Gastroesophageal sphincter (tissue), 4 donors: ENCODE data around the gene FADS3. TPM values are rescaled to one million over a fixed set of nuclear protein-coding genes. Genes with fewer than 3 reads are reported as not detected.

Experiments used
- ATAC-seq: fragments of 150-250 bp; one replicate; pipeline ENCODE4 v1.9.1; 2016; ENCODE audit warnings: mild to moderate bottlenecking, moderate library complexity
- H3K27ac ChIP-seq, 4 donors: fragments of 200-600 bp; sonication (generic) in 3 of 4; 1 replicate in 3 of 4; 2 replicates in 1 of 4; pipeline ENCODE4 v1.5.1; 2016 to 2019
- H3K27me3 ChIP-seq: fragments of 200-600 bp; sonication (generic); one replicate; pipeline ENCODE4 v1.5.1; 2019
- H3K36me3 ChIP-seq, 2 donors: fragments of 200-600 bp; sonication (generic); one replicate each; pipeline ENCODE4 v1.5.1; 2019; ENCODE audit warnings: control low read depth in 1 of 2
- H3K4me1 ChIP-seq, 3 donors: fragments of 200-600 bp; sonication (generic); 1 replicate in 2 of 3; 2 replicates in 1 of 3; pipeline ENCODE4 v1.5.1; 2016 to 2019; ENCODE audit warnings: control low read depth in 2 of 3
- H3K4me3 ChIP-seq, 2 donors: fragments of 200-600 bp; sonication (generic); one replicate each; pipeline ENCODE4 v1.5.1; 2019; ENCODE audit warnings: mild to moderate bottlenecking in 1 of 2, moderate library complexity in 1 of 2
- H3K9me3 ChIP-seq, 3 donors: fragments of 200-600 bp; sonication (generic); one replicate each; pipeline ENCODE4 v1.5.1; 2017 to 2019; ENCODE audit warnings: control low read depth in 2 of 3
- EP300 ChIP-seq: sonication (generic); formaldehyde crosslinking; IDR thresholded peaks from one replicate; pipeline ENCODE4 v1.6.1; 2017; ENCODE audit warnings: antibody characterized with exemption, mild to moderate bottlenecking
- POLR2A ChIP-seq, 2 donors: fragments of 450-650 bp; IDR thresholded peaks; one replicate each; pipeline ENCODE4 v1.6.1; 2017; ENCODE audit warnings: antibody characterized with exemption in 2 of 2, mild to moderate bottlenecking in 2 of 2, moderate library complexity in 1 of 2
- POLR2AphosphoS5 ChIP-seq: sonication (generic); formaldehyde crosslinking; IDR thresholded peaks from one replicate; pipeline ENCODE4 v1.6.1; 2017; ENCODE audit warnings: antibody characterized with exemption
- WGBS, 2 donors: methylation state at CpG; one replicate each; pipeline ENCODE4 v1.1.5; 2018; ENCODE audit warnings: low coverage in 1 of 2; 5-methylcytosine and 5-hydroxymethylcytosine counted together
- total RNA-seq, 4 donors: library from RNA; depleted of rRNA; stranded (reverse); fragments of >200 nt; gene quantifications; one replicate each; pipeline ENCODE4 v1.1.0, GENCODE V29; 2016
- TF ChIP-seq, protein P1 (sequence below), 4 experiments: fragments of 200-600 bp in 2 of 4; fragments of 450-650 bp in 2 of 4; sonication (generic) in 1 of 4; IDR thresholded peaks; one replicate each; pipeline ENCODE4 v1.5.1; 2017 to 2019; ENCODE audit warnings: antibody characterized with exemption in 4 of 4, mild to moderate bottlenecking in 2 of 4, moderate library complexity in 2 of 4

The FADS3 gene
- total RNA-seq, 4 donors from 2014 or later = 41.6 to 81.6 (median 60.5) TPM

DNA sequence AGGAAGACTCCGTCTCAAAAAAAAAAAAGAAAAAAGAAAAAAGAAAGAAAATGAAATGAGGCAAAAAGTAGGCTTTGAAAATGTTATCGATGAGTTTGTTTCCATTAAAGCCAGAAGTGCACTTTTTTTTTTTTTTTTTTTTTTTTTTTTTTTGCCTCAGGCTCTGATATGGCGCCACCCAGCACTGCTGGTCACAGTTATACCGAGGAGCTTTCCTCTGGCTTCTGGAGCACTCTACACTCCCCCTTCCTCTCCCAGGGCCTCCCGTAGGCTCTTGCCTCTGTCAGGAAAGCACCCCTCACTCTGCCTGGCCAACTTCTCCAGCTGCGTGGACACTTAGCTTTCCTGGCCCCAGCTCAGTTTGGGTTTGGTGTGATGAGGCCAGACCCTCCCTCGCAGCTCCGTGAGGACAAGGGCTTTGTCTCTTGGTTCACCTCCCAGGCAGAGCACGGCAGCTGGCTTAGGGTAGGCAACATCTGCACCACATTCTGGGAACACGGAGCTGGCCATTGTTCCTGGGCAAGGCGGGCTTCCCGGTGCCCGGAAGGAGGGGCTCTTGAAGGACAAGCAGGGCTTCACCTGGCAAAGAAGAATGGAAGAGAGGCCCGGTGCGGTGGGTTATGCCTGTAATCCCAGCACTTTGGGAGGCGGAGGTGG is 46.3 kb downstream of the FADS3 start:
- Histone ChIP-seq H3K36me3 (peaks cover 0 to 96% of the 10 kb centered on the region in 2 donors), H3K27ac (no peak overlapping the region), H3K27me3 (no peaks in the 10 kb centered on the region), H3K9me3 (no peaks in the 10 kb centered on the region), H3K4me3 (no peak overlapping the region), H3K4me1 (no peaks in the 10 kb centered on the region)
- no peak for ATAC-seq
- 59 to 70% methylated on average over 3 to 7 of the region's 16 CpGs for WGBS, 2 donors
- no peak for TF ChIP-seq EP300
- no peak for TF ChIP-seq POLR2AphosphoS5
- no peak for TF ChIP-seq POLR2A (IDR thresholded peaks at IDR 0.05)
- TF ChIP-seq, protein P1, sequence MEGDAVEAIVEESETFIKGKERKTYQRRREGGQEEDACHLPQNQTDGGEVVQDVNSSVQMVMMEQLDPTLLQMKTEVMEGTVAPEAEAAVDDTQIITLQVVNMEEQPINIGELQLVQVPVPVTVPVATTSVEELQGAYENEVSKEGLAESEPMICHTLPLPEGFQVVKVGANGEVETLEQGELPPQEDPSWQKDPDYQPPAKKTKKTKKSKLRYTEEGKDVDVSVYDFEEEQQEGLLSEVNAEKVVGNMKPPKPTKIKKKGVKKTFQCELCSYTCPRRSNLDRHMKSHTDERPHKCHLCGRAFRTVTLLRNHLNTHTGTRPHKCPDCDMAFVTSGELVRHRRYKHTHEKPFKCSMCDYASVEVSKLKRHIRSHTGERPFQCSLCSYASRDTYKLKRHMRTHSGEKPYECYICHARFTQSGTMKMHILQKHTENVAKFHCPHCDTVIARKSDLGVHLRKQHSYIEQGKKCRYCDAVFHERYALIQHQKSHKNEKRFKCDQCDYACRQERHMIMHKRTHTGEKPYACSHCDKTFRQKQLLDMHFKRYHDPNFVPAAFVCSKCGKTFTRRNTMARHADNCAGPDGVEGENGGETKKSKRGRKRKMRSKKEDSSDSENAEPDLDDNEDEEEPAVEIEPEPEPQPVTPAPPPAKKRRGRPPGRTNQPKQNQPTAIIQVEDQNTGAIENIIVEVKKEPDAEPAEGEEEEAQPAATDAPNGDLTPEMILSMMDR (IDR thresholded peaks at IDR 0.05) = no peak

DNA sequence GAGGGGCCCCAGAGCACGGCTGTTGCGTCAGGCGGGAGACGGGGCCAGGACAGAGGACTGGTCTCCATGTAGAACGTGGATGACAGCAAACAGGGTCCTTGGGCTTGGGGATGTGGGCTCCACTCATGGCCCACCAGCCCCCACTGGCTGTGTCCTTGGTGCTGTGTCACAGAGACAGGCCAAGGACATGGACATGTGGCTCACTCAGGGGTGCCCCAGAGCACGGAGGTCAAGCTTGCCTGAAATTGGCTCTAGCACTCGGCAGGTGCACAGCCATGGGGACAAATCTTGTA is 48.9 kb downstream of the FADS3 start:
- no CpG with 5 or more reads among the region's 7 CpGs for WGBS, 2 donors
- peaks cover 0 to 96% of the 10 kb centered on the region in 2 donors for H3K36me3 ChIP-seq
- H3K27ac ChIP-seq = no peak overlapping the region
- H3K27me3 ChIP-seq = no peaks in the 10 kb centered on the region
- H3K9me3 ChIP-seq = no peaks in the 10 kb centered on the region
- TF ChIP-seq POLR2AphosphoS5 (no peak), EP300 (no peak), POLR2A (IDR thresholded peaks at IDR 0.05) (no peak)
- TF ChIP-seq, protein P1 (IDR thresholded peaks at IDR 0.05) = no peak
- no peak for ATAC-seq
- no peaks in the 10 kb centered on the region for H3K4me1 ChIP-seq
- no peak overlapping the region for H3K4me3 ChIP-seq

DNA sequence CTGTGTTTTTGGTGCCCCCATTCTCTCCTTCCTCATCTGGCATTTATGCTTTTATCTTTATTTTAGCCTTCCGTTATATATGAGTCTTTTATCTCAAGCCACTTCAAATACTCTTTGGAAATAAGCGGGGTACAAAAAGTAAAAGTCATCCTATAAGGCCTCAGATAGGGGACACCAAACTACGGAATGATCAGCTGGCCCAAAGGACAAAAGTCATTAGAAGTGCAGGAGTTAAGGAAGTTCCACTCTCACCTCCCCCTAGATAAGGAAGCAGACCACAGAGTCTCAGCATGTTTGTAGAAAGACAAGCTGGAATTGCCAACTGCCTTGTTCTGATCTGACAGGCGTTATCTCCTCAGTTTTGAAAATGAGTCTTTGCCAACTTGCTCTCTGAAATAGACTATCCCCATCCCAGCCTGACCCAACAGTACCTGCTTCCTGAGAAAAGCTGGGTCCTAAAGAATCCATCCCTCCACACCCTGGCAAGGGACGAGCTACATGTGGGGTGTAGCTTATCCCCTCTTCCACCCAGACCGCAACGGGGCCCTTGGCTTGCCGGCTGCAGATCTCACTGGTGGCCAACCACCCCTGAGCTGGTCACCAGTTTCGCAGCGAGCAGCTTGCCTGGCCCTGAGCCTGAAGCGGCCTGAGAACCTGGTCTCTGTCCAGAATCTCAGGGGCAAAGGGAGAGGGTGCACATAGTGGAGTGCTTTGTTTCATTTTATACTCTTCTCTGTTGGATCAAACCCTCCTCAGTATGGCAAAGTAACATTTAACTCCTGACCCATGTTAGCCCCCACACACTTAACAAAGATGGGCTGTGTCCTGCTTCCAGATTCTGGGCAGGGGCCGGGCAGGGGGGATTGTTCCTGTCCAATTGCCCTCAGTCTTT is 49.5 kb downstream of the FADS3 start:
- TF ChIP-seq, protein P1 (IDR thresholded peaks at IDR 0.05) = no peak
- WGBS, 2 donors = 89 to 95% methylated on average over 2 to 3 of the region's 12 CpGs
- no peak for ATAC-seq
- no peak overlapping the region for H3K4me3 ChIP-seq
- no peaks in the 10 kb centered on the region for H3K9me3 ChIP-seq
- H3K4me1 ChIP-seq = no peaks in the 10 kb centered on the region
- H3K27ac ChIP-seq = no peak overlapping the region
- H3K27me3 ChIP-seq = no peaks in the 10 kb centered on the region
- H3K36me3 ChIP-seq = peaks cover 0 to 92% of the 10 kb centered on the region in 2 donors

DNA sequence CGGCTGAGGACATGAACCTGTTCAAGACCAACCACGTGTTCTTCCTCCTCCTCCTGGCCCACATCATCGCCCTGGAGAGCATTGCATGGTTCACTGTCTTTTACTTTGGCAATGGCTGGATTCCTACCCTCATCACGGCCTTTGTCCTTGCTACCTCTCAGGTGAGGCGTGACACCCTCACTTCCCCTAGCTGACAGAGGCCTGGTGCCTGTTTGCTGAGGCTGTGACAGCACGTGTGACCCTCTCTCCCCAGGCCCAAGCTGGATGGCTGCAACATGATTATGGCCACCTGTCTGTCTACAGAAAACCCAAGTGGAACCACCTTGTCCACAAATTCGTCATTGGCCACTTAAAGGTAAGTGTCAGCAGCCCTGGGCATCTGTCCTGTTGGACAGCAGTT is 51.0 kb downstream of the FADS3 start:
- Histone ChIP-seq H3K27me3 (no peaks in the 10 kb centered on the region), H3K4me1 (peaks cover 0 to 8% (median 0%) of the 10 kb centered on the region in 3 donors), H3K36me3 (peaks cover 0 to 78% of the 10 kb centered on the region in 2 donors), H3K27ac (no peak overlapping the region), H3K4me3 (no peak overlapping the region), H3K9me3 (no peaks in the 10 kb centered on the region)
- ATAC-seq = no peak
- no peak for TF ChIP-seq POLR2A (IDR thresholded peaks at IDR 0.05)
- no peak for TF ChIP-seq EP300
- no peak for TF ChIP-seq POLR2AphosphoS5
- TF ChIP-seq, protein P1 (IDR thresholded peaks at IDR 0.05) = no peak
- 89 to 95% methylated on average over 4 to 7 of the region's 7 CpGs for WGBS, 2 donors

DNA sequence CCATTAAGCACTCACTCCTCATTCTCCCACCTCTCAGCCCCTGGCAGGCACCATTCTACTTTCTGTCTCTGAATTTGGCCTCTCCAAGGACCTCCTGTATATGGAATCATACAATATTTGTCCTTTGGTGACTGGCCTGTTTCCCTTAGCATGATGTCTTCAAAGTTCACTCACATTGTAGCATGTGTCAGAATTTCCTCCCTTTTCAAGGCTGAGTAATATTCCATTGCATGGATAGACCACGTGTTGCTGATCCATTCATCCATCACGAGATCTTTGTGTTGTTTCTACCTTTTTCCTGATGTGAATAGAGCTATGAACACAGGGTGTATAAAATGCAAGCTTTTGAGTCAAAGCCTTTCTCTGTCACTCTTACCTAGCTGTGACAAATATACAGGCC is 51.6 kb downstream of the FADS3 start:
- TF ChIP-seq POLR2A (IDR thresholded peaks at IDR 0.05) (no peak), POLR2AphosphoS5 (no peak), EP300 (no peak)
- TF ChIP-seq, protein P1 (IDR thresholded peaks at IDR 0.05) = no peak
- H3K27me3 ChIP-seq = no peaks in the 10 kb centered on the region
- no peak overlapping the region for H3K4me3 ChIP-seq
- H3K4me1 ChIP-seq = peaks cover 0 to 15% (median 4%) of the 10 kb centered on the region in 3 donors
- H3K27ac ChIP-seq = no peak overlapping the region
- no peaks in the 10 kb centered on the region for H3K9me3 ChIP-seq
- H3K36me3 ChIP-seq = peaks cover 0 to 72% of the 10 kb centered on the region in 2 donors
- 83 to 100% methylated on average over 2 of the region's 2 CpGs for WGBS, 2 donors
- ATAC-seq = no peak
